Measurements from ENCODE around the gene STX11.

STX11 gene

GRCh38 chr6:144141470-144141869 lies 8.8 kb upstream of the STX11 start:
- DNase-seq (ENCODE audit: low read depth, low spot score): no peak

- DNase-seq (ENCODE audit: low read depth, low spot score): no peak
These were observed 7.2 kb upstream of the STX11 start for GRCh38 chr6:144143106-144143505.

GRCh38 chr6:144143878-144144277 lies 6.4 kb upstream of the STX11 start:
- no peak for DNase-seq (ENCODE audit: low read depth, low spot score)

GRCh38 chr6:144144996-144145395 lies 5.3 kb upstream of the STX11 start:
- DNase-seq (ENCODE audit: low read depth, low spot score): no peak

- DNase-seq (ENCODE audit: low read depth, low spot score): no peak
These were observed 4.8 kb upstream of the STX11 start for GRCh38 chr6:144145541-144145940.

GRCh38 chr6:144148886-144149285 lies 1.4 kb upstream of the STX11 start:
- DNase-seq (ENCODE audit: low read depth, low spot score): no peak

GRCh38 chr6:144149558-144149893 lies 791 bp upstream of the STX11 start:
- DNase-seq (ENCODE audit: low read depth, low spot score): no peak

- peak; percentile 39 for DNase-seq (ENCODE audit: low read depth, low spot score)
These were observed 667 bp downstream of the STX11 start for GRCh38 chr6:144150710-144151657.

- DNase-seq (ENCODE audit: low read depth, low spot score): no peak
These were observed 2.1 kb downstream of the STX11 start for GRCh38 chr6:144152334-144152900.

- DNase-seq (ENCODE audit: low read depth, low spot score): no peak
These were observed 2.9 kb downstream of the STX11 start for GRCh38 chr6:144153260-144153659.

- no peak for DNase-seq (ENCODE audit: low read depth, low spot score)
These were observed 3.7 kb downstream of the STX11 start for GRCh38 chr6:144153971-144154370.

- no peak for DNase-seq (ENCODE audit: low read depth, low spot score)
These were observed 5.2 kb downstream of the STX11 start for GRCh38 chr6:144155529-144155928.

- no peak for DNase-seq (ENCODE audit: low read depth, low spot score)
These were observed 6.0 kb downstream of the STX11 start for GRCh38 chr6:144156338-144156737.

GRCh38 chr6:144156991-144157390 lies 6.7 kb downstream of the STX11 start:
- DNase-seq (ENCODE audit: low read depth, low spot score): no peak

GRCh38 chr6:144158133-144158532 lies 7.8 kb downstream of the STX11 start:
- DNase-seq (ENCODE audit: low read depth, low spot score): no peak

- DNase-seq (ENCODE audit: low read depth, low spot score): no peak
These were observed 8.9 kb downstream of the STX11 start for GRCh38 chr6:144159223-144159622.

GRCh38 chr6:144159742-144160141 lies 9.4 kb downstream of the STX11 start:
- no peak for DNase-seq (ENCODE audit: low read depth, low spot score)

GRCh38 chr6:144160431-144161005 lies 10.2 kb downstream of the STX11 start:
- no peak for DNase-seq (ENCODE audit: low read depth, low spot score)

- DNase-seq (ENCODE audit: low read depth, low spot score): no peak
These were observed 11.7 kb downstream of the STX11 start for GRCh38 chr6:144161975-144162374.

GRCh38 chr6:144162977-144163376 lies 12.7 kb downstream of the STX11 start:
- no peak for DNase-seq (ENCODE audit: low read depth, low spot score)

- no peak for DNase-seq (ENCODE audit: low read depth, low spot score)
These were observed 15.5 kb downstream of the STX11 start for GRCh38 chr6:144165784-144166183.

- no peak for DNase-seq (ENCODE audit: low read depth, low spot score)
These were observed 19.7 kb downstream of the STX11 start for GRCh38 chr6:144170044-144170443.

- no peak for DNase-seq (ENCODE audit: low read depth, low spot score)
These were observed 21.1 kb downstream of the STX11 start for GRCh38 chr6:144171406-144171805.
